IMR-90 (cell line): ENCODE results near the gene PILRA. TPM values are rescaled to one million over a fixed set of nuclear protein-coding genes. Genes with fewer than 3 reads are reported as not detected.

Experiments
- ATAC-seq: fragments of 200-7000 bp; cut with Tn5 transposase; 2 replicates; pipeline ENCODE4 v1.9.1; 2020; ENCODE audit warnings: low read depth, mild to moderate bottlenecking, moderate library complexity
- BruUV-seq: library from RNA; stranded (reverse); fragments of 400-500 nt; replicated peaks from 2 replicates; lab custom pipeline; 2021; lab: Mats Ljungman, UMichigan
- CTCF ChIA-PET: fragments of 300-600 bp; formaldehyde crosslinking; extraction: SDS; loops from one replicate; lab custom pipeline; 2021; ENCODE audit warnings: antibody characterized with exemption; lab: Yijun Ruan, JAX
- POLR2A ChIA-PET: fragments of 300-600 bp; sonication (Branson Sonifier 250); formaldehyde crosslinking; loops from one replicate; lab custom pipeline; 2022; ENCODE audit warnings: antibody characterized with exemption; ENCODE audit not compliant: unreplicated experiment; lab: Charles Lee
- DNase-seq: peaks from one replicate; pipeline ENCODE4 v3.0.0; 2013
- H2AFZ ChIP-seq: replicated peaks from 2 replicates; pipeline ENCODE3; 2013; ENCODE audit warnings: low read length, mild to moderate bottlenecking; ENCODE audit not compliant: poor library complexity
- H2AK5ac ChIP-seq: 2 replicates; pipeline ENCODE4 v1.6.1; 2013; ENCODE audit warnings: low read depth, low read length, inconsistent platforms
- H2AK9ac ChIP-seq: replicated peaks from 2 replicates; pipeline ENCODE3; 2013; ENCODE audit warnings: mild to moderate bottlenecking, low read depth, low read length, moderate library complexity; ENCODE audit not compliant: poor library complexity
- H2BK120ac ChIP-seq: 2 replicates; pipeline ENCODE4 v1.6.1; 2013; ENCODE audit warnings: low read depth, low read length, inconsistent platforms
- H2BK15ac ChIP-seq: 3 replicates; pipeline ENCODE4 v1.6.1; 2013; ENCODE audit warnings: low read depth, low read length, inconsistent platforms
- H2BK20ac ChIP-seq: 2 replicates; pipeline ENCODE4 v1.6.1; 2013; ENCODE audit warnings: low read depth, mild to moderate bottlenecking, inconsistent platforms, low read length, moderate library complexity
- H2BK5ac ChIP-seq: 2 replicates; pipeline ENCODE4 v1.6.1; 2013; ENCODE audit warnings: mild to moderate bottlenecking, low read depth, low read length, inconsistent platforms; ENCODE audit not compliant: poor library complexity, severe bottlenecking
- H3K14ac ChIP-seq: replicated peaks from 2 replicates; pipeline ENCODE4 v1.6.1; 2013; ENCODE audit warnings: low read depth, low read length, inconsistent platforms
- H3K18ac ChIP-seq: 2 replicates; pipeline ENCODE4 v1.6.1; 2013; ENCODE audit warnings: low read depth, low read length, control low read depth
- H3K23ac ChIP-seq: 2 replicates; pipeline ENCODE4 v1.6.1; 2013; ENCODE audit warnings: low read depth, low read length, inconsistent platforms
- H3K27ac ChIP-seq: 2 replicates; pipeline ENCODE4 v1.5.1; 2013; ENCODE audit warnings: mild to moderate bottlenecking, control low read depth, low read length; ENCODE audit not compliant: insufficient read depth
- H3K27me3 ChIP-seq: 2 replicates; pipeline ENCODE4 v1.6.1; 2013; ENCODE audit warnings: low read length; ENCODE audit not compliant: control insufficient read depth, insufficient read depth
- H3K36me3 ChIP-seq: 2 replicates; pipeline ENCODE4 v1.6.1; 2013; ENCODE audit warnings: low read length, mixed read lengths; ENCODE audit not compliant: control insufficient read depth, insufficient read depth
- H3K4ac ChIP-seq: 2 replicates; pipeline ENCODE4 v1.6.1; 2013; ENCODE audit warnings: low read depth, low read length, inconsistent platforms
- H3K4me1 ChIP-seq: 2 replicates; pipeline ENCODE4 v1.6.1; 2013; ENCODE audit warnings: low read length, mixed read lengths; ENCODE audit not compliant: control insufficient read depth, insufficient read depth
- H3K4me2 ChIP-seq: 2 replicates; pipeline ENCODE4 v1.6.1; 2013; ENCODE audit warnings: low read depth, mild to moderate bottlenecking, control low read depth, low read length, moderate library complexity
- H3K4me3 ChIP-seq: 2 replicates; pipeline ENCODE4 v1.5.1; 2013; ENCODE audit warnings: low read depth, mild to moderate bottlenecking, control low read depth, low read length, moderate library complexity; ENCODE audit not compliant: insufficient read depth
- H3K56ac ChIP-seq: 2 replicates; pipeline ENCODE4 v1.6.1; 2013; ENCODE audit warnings: low read length, inconsistent platforms; ENCODE audit not compliant: insufficient read depth; ENCODE audit errors: extremely low read depth
- H3K79me1 ChIP-seq, 2 experiments: 2 replicates each; pipeline ENCODE4 v1.6.1; 2013; ENCODE audit warnings: low read length in 2 of 2, inconsistent platforms in 1 of 2, low read depth in 1 of 2
- H3K9ac ChIP-seq: 2 replicates; pipeline ENCODE4 v1.6.1; 2013; ENCODE audit warnings: low read depth, low read length, control low read depth
- H3K9me1 ChIP-seq: 2 replicates; pipeline ENCODE4 v1.6.1; 2013; ENCODE audit warnings: low read length, inconsistent platforms; ENCODE audit not compliant: insufficient read depth
- H3K9me3 ChIP-seq: 2 replicates; pipeline ENCODE4 v1.6.1; 2013; ENCODE audit warnings: low read length; ENCODE audit not compliant: control insufficient read depth, insufficient read depth
- H4K20me1 ChIP-seq: 2 replicates; pipeline ENCODE4 v1.6.1; 2013; ENCODE audit warnings: low read length, inconsistent platforms; ENCODE audit not compliant: insufficient read depth
- H4K5ac ChIP-seq: 2 replicates; pipeline ENCODE4 v1.6.1; 2013; ENCODE audit warnings: mild to moderate bottlenecking, low read depth, low read length, control low read depth
- H4K8ac ChIP-seq, 2 experiments: 2 replicates each; pipeline ENCODE4 v1.6.1; 2013; ENCODE audit warnings: low read depth in 2 of 2, low read length in 2 of 2, control low read depth in 1 of 2, inconsistent platforms in 1 of 2
- H4K91ac ChIP-seq: 2 replicates; pipeline ENCODE4 v1.6.1; 2013; ENCODE audit warnings: low read depth, low read length, inconsistent platforms; ENCODE audit not compliant: insufficient read depth
- BHLHE40 ChIP-seq: fragments of 150-350 bp; IDR thresholded peaks from 2 replicates; pipeline ENCODE4 v1.6.1; 2016; ENCODE audit warnings: mild to moderate bottlenecking, low read depth, low read length
- CEBPB ChIP-seq: IDR thresholded peaks from 2 replicates; pipeline ENCODE4 v1.6.1; 2012; ENCODE audit warnings: low read depth, low read length, improper control_type of control experiment
- CHD1 ChIP-seq: IDR thresholded peaks from 2 replicates; pipeline ENCODE4 v1.6.1; 2012; ENCODE audit warnings: low read depth, low read length, improper control_type of control experiment
- FOS ChIP-seq: fragments of 150-350 bp; IDR thresholded peaks from 2 replicates; pipeline ENCODE4 v1.6.1; 2016; ENCODE audit warnings: low read depth, low read length
- MAFK ChIP-seq: IDR thresholded peaks from 2 replicates; pipeline ENCODE4 v1.6.1; 2012; ENCODE audit warnings: low read depth, low read length, improper control_type of control experiment
- MXI1 ChIP-seq: IDR thresholded peaks from 2 replicates; pipeline ENCODE4 v1.6.1; 2012; ENCODE audit warnings: low read depth, mild to moderate bottlenecking, low read length, moderate library complexity, borderline replicate concordance
- NFE2L2 ChIP-seq: fragments of 150-350 bp; IDR thresholded peaks from 2 replicates; pipeline ENCODE4 v1.6.1; 2016; ENCODE audit warnings: low read depth, mild to moderate bottlenecking, low read length
- POLR2A ChIP-seq: IDR thresholded peaks from 2 replicates; pipeline ENCODE4 v1.6.1; 2012; ENCODE audit warnings: mild to moderate bottlenecking, low read depth, low read length
- RAD21 ChIP-seq: IDR thresholded peaks from 2 replicates; pipeline ENCODE4 v1.6.1; 2012; ENCODE audit warnings: low read length, improper control_type of control experiment
- RCOR1 ChIP-seq: IDR thresholded peaks from 2 replicates; pipeline ENCODE4 v1.6.1; 2012; ENCODE audit warnings: mild to moderate bottlenecking, low read length, improper control_type of control experiment; ENCODE audit not compliant: insufficient replicate concordance
- RFX5 ChIP-seq: IDR thresholded peaks from 2 replicates; pipeline ENCODE4 v1.8.0; 2012; ENCODE audit warnings: low read depth, mild to moderate bottlenecking, low read length, moderate library complexity
- SMC3 ChIP-seq: fragments of 150-350 bp; IDR thresholded peaks from 2 replicates; pipeline ENCODE4 v1.6.1; 2016; ENCODE audit warnings: low read depth, mild to moderate bottlenecking, antibody characterized with exemption, low read length, moderate library complexity
- WGBS, 2 experiments: methylation state at CpG; one replicate each; pipeline versions ENCODE4 v1.1.5 to v1.1.7; 2013; ENCODE audit warnings: missing lambda C conversion rate in 2 of 2; ENCODE audit not compliant: insufficient read length in 1 of 2; ENCODE audit errors: extremely low coverage in 2 of 2; 5-methylcytosine and 5-hydroxymethylcytosine counted together
- dilution Hi-C: fragments of 300-500 bp; cut with HindIII; formaldehyde crosslinking; loops from one replicate; pipeline ENCODE4 v1.14.3; 2018; ENCODE audit warnings: low sequenced_read_pairs; ENCODE audit not compliant: unreplicated experiment
- in situ Hi-C: fragments of 300-500 bp; cut with MboI; formaldehyde crosslinking; loops from 3 replicates; pipeline ENCODE4 v1.14.3; 2019; ENCODE audit warnings: low sequenced_read_pairs, inconsistent platforms, mixed read lengths
- intact Hi-C: fragments of 100-400 bp; cut with micrococcal nuclease; formaldehyde crosslinking; loops from 2 replicates; pipeline ENCODE4 v1.10.0; 2022
- polyA plus RNA-seq, 3 experiments: library from polyadenylated mRNA; depleted of rRNA; stranded (reverse); fragments of >200 nt; gene quantifications; 2 replicates each; pipeline ENCODE4 v1.2.3, GENCODE V29; 2012; ENCODE audit warnings: low replicate concordance in 1 of 3
- total RNA-seq: library from RNA; depleted of rRNA; stranded (reverse); fragments of >200 nt; gene quantifications from 2 replicates; pipeline ENCODE4 v1.2.3, GENCODE V29; 2012
- TF ChIP-seq, protein P1 (sequence below): fragments of 150-350 bp; IDR thresholded peaks from 2 replicates; pipeline ENCODE4 v1.6.1; 2017; ENCODE audit warnings: mild to moderate bottlenecking, antibody characterized with exemption, low read length, low read depth
- TF ChIP-seq, protein P2 (sequence below): conservative IDR thresholded peaks from 2 replicates; pipeline ENCODE4 v1.5.1; 2012; ENCODE audit warnings: mild to moderate bottlenecking, low read depth, low read length, improper control_type of control experiment
- TF ChIP-seq, protein P3 (sequence below): fragments of 150-350 bp; IDR thresholded peaks from 2 replicates; pipeline ENCODE4 v1.6.1; 2016; ENCODE audit warnings: low read depth, mild to moderate bottlenecking, low read length, moderate library complexity, borderline replicate concordance

The PILRA gene
- total and polyA plus RNA-seq, 2 of the 4 experiments (the other 2 are of a cell fraction): 0.56 TPM; not detected in 1

DNA sequence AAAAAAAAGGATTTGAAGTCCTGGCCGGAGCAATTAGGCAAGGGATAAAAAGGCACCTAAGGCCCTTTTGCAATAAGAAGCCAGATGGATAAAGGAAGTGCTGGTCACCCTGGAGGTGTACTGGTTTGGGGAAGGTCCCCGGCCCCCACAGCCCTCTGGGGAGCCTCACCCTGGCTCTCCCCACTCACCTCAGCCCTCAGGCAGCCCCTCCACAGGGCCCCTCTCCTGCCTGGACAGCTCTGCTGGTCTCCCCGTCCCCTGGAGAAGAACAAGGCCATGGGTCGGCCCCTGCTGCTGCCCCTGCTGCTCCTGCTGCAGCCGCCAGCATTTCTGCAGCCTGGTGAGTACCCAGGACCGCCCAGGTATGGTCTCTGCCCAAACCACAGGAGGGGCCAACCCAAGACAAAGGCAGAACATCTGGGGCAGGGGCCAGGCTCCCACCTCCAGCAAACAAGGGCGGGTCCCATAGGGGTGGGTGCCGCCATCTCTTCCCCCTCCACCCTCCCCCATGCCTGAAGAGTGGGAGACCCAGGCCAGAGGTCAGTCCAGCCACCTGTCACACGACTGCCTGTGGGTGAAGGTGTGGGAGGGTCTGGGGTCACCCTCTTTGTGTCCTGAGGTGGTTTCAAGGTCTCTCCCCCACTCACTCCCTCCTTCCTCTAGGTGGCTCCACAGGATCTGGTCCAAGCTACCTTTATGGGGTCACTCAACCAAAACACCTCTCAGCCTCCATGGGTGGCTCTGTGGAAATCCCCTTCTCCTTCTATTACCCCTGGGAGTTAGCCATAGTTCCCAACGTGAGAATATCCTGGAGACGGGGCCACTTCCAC, 15.0 kb upstream of the PILRA start, which contains the start of gene PILRB:
PILRB (plus strand) TSS at position 91 of the 830 bp plus-strand sequence; CDS start at position 277, 186 bp downstream.
- no peak within 1 kb of the TSS for H3K4ac ChIP-seq
- H4K8ac ChIP-seq: no peak within 1 kb of the TSS
- no peak within 1 kb of the TSS for H3K56ac ChIP-seq
- no peaks in the 10 kb centered on the region for H4K20me1 ChIP-seq
- no peak within 1 kb of the TSS for H2BK20ac ChIP-seq
- H3K18ac ChIP-seq: no peak within 1 kb of the TSS
- ChIA-PET POLR2A (no interaction called here), CTCF (no interaction called here)
- H3K14ac ChIP-seq: no peak within 1 kb of the TSS
- no peaks in the 10 kb centered on the region for H3K9me1 ChIP-seq
- in situ Hi-C loops: no loop called here
- no peaks in the 10 kb centered on the region for H3K9me3 ChIP-seq
- intact Hi-C loops: no loop called here
- DNase-seq: no peak
- no peak within 1 kb of the TSS for H2BK120ac ChIP-seq
- no peak within 1 kb of the TSS for H2BK15ac ChIP-seq
- H3K23ac ChIP-seq: no peak within 1 kb of the TSS
- no peak within 1 kb of the TSS for H4K5ac ChIP-seq
- H3K4me2 ChIP-seq: no peak within 1 kb of the TSS
- 91% methylated on average over 4 of the region's 11 CpGs; no CpG with 5 or more reads in 1 of the 2 experiments for WGBS, 2 experiments
- no peak within 1 kb of the TSS for H2AK5ac ChIP-seq
- BruUV-seq: no TSS peak
- no peak within 1 kb of the TSS for H4K91ac ChIP-seq
- H3K4me1 ChIP-seq: no peaks in the 10 kb centered on the region
- H3K36me3 ChIP-seq: peaks cover 74% of the 10 kb centered on the region
- H3K4me3 ChIP-seq: no peak within 1 kb of the TSS
- H2AFZ ChIP-seq: no peak within 1 kb of the TSS
- no peak for ATAC-seq
- H2AK9ac ChIP-seq: no peak within 1 kb of the TSS
- dilution Hi-C loops: no loop called here
- H3K9ac ChIP-seq: no peak within 1 kb of the TSS
- H3K27me3 ChIP-seq: no peaks in the 10 kb centered on the region
- peaks cover 0 to 3% of the 10 kb centered on the region in 2 experiments; a peak in 1 of 4 replicates for H3K79me1 ChIP-seq
- no peak within 1 kb of the TSS for H3K27ac ChIP-seq
- no peak within 1 kb of the TSS for H2BK5ac ChIP-seq
- TF ChIP-seq RFX5 (no peak), SMC3 (no peak), RCOR1 (no peak), RAD21 (no peak), CHD1 (no peak), MXI1 (no peak), BHLHE40 (no peak), POLR2A (no peak), FOS (no peak), NFE2L2 (no peak), MAFK (no peak), CEBPB (no peak)
- TF ChIP-seq, protein P1, sequence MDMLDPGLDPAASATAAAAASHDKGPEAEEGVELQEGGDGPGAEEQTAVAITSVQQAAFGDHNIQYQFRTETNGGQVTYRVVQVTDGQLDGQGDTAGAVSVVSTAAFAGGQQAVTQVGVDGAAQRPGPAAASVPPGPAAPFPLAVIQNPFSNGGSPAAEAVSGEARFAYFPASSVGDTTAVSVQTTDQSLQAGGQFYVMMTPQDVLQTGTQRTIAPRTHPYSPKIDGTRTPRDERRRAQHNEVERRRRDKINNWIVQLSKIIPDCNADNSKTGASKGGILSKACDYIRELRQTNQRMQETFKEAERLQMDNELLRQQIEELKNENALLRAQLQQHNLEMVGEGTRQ: no peak
- TF ChIP-seq, protein P2, sequence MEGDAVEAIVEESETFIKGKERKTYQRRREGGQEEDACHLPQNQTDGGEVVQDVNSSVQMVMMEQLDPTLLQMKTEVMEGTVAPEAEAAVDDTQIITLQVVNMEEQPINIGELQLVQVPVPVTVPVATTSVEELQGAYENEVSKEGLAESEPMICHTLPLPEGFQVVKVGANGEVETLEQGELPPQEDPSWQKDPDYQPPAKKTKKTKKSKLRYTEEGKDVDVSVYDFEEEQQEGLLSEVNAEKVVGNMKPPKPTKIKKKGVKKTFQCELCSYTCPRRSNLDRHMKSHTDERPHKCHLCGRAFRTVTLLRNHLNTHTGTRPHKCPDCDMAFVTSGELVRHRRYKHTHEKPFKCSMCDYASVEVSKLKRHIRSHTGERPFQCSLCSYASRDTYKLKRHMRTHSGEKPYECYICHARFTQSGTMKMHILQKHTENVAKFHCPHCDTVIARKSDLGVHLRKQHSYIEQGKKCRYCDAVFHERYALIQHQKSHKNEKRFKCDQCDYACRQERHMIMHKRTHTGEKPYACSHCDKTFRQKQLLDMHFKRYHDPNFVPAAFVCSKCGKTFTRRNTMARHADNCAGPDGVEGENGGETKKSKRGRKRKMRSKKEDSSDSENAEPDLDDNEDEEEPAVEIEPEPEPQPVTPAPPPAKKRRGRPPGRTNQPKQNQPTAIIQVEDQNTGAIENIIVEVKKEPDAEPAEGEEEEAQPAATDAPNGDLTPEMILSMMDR: no peak
- TF ChIP-seq, protein P3, sequence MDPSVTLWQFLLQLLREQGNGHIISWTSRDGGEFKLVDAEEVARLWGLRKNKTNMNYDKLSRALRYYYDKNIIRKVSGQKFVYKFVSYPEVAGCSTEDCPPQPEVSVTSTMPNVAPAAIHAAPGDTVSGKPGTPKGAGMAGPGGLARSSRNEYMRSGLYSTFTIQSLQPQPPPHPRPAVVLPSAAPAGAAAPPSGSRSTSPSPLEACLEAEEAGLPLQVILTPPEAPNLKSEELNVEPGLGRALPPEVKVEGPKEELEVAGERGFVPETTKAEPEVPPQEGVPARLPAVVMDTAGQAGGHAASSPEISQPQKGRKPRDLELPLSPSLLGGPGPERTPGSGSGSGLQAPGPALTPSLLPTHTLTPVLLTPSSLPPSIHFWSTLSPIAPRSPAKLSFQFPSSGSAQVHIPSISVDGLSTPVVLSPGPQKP: no peak
